Mucosa of stomach (tissue), 1 donor: Measurements from ENCODE around the gene GAP43.

Experiments used
- H3K27me3 ChIP-seq: one replicate; pipeline ENCODE4 v1.7.0; 2013; ENCODE audit warnings: mild to moderate bottlenecking, low read length; ENCODE audit not compliant: control insufficient read depth, insufficient read depth
- H3K36me3 ChIP-seq: one replicate; pipeline ENCODE4 v1.7.0; 2013; ENCODE audit warnings: low read length; ENCODE audit not compliant: control insufficient read depth, insufficient read depth
- H3K4me1 ChIP-seq: one replicate; pipeline ENCODE4 v1.7.0; 2013; ENCODE audit warnings: mild to moderate bottlenecking, low read length; ENCODE audit not compliant: control insufficient read depth, insufficient read depth
- H3K4me3 ChIP-seq: one replicate; pipeline ENCODE4 v1.7.0; 2013; ENCODE audit warnings: low read length
- H3K9ac ChIP-seq: one replicate; pipeline ENCODE4 v1.7.0; 2013; ENCODE audit warnings: mild to moderate bottlenecking, low read length, moderate library complexity
- H3K9me3 ChIP-seq: one replicate; pipeline ENCODE4 v1.7.0; 2013; ENCODE audit warnings: mild to moderate bottlenecking, low read length, moderate library complexity; ENCODE audit not compliant: control insufficient read depth
- donor health status: Pancreatic carcinoma.

The GAP43 gene, protein sequence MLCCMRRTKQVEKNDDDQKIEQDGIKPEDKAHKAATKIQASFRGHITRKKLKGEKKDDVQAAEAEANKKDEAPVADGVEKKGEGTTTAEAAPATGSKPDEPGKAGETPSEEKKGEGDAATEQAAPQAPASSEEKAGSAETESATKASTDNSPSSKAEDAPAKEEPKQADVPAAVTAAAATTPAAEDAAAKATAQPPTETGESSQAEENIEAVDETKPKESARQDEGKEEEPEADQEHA

GRCh38 chr3:115623044-115623868 is at the start of gene GAP43:
Gene GAP43 (plus strand): TSS chr3:115623510. CDS start chr3:115623690, 180 bp downstream.
- no peak within 1 kb of the TSS for H3K9ac ChIP-seq
- no peaks in the 10 kb centered on the region for H3K9me3 ChIP-seq
- no peaks in the 10 kb centered on the region for H3K4me1 ChIP-seq
- peaks cover 24% of the 10 kb centered on the region for H3K27me3 ChIP-seq
- H3K36me3 ChIP-seq: no peaks in the 10 kb centered on the region
- H3K4me3 ChIP-seq: no peak within 1 kb of the TSS

DNA sequence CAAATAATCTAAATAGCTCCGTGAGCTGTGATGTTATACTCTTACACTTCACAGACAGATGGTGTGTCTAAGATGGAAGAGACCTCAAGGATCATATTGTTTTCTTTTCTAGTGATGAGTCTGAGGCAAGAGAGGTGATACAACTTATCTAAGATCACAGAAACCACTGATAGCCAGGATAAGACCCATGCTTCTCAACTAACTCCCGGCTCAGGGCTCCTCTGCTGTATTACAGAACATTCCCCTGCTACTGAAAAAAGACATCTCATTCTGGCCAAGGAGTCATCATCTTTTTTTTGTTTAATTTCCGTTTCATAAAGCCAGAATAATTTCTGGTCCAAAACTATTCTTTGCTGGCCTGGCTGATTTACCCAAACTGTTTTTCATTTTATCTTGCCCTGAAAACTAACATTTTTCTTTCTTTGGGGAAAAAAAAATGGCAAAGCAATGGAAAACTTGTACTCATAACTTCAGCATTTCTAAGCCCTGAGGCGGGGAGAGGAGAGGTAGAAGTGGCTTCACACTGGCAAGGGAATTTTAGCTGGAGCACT is 46.9 kb upstream of the GAP43 start:
- Histone ChIP-seq H3K36me3 (no peaks in the 10 kb centered on the region), H3K4me3 (no peak overlapping the region), H3K9ac (no peak overlapping the region), H3K27me3 (no peaks in the 10 kb centered on the region), H3K4me1 (no peaks in the 10 kb centered on the region), H3K9me3 (no peaks in the 10 kb centered on the region)

GRCh38 chr3:115577000-115577399 is 46.3 kb upstream of the GAP43 start:
- no peaks in the 10 kb centered on the region for H3K27me3 ChIP-seq
- no peaks in the 10 kb centered on the region for H3K4me1 ChIP-seq
- no peak overlapping the region for H3K4me3 ChIP-seq
- H3K36me3 ChIP-seq: no peaks in the 10 kb centered on the region
- no peak overlapping the region for H3K9ac ChIP-seq
- no peaks in the 10 kb centered on the region for H3K9me3 ChIP-seq

- H3K36me3 ChIP-seq: no peaks in the 10 kb centered on the region
- H3K9me3 ChIP-seq: no peaks in the 10 kb centered on the region
- no peaks in the 10 kb centered on the region for H3K27me3 ChIP-seq
- no peaks in the 10 kb centered on the region for H3K4me1 ChIP-seq
- no peak overlapping the region for H3K9ac ChIP-seq
- H3K4me3 ChIP-seq: no peak overlapping the region
Observed at GRCh38 chr3:115578331-115578730, 45.0 kb upstream of the GAP43 start.

GRCh38 chr3:115580566-115580965 is 42.7 kb upstream of the GAP43 start:
- no peak overlapping the region for H3K4me3 ChIP-seq
- no peaks in the 10 kb centered on the region for H3K4me1 ChIP-seq
- no peaks in the 10 kb centered on the region for H3K36me3 ChIP-seq
- no peaks in the 10 kb centered on the region for H3K27me3 ChIP-seq
- H3K9me3 ChIP-seq: no peaks in the 10 kb centered on the region
- H3K9ac ChIP-seq: no peak overlapping the region

DNA sequence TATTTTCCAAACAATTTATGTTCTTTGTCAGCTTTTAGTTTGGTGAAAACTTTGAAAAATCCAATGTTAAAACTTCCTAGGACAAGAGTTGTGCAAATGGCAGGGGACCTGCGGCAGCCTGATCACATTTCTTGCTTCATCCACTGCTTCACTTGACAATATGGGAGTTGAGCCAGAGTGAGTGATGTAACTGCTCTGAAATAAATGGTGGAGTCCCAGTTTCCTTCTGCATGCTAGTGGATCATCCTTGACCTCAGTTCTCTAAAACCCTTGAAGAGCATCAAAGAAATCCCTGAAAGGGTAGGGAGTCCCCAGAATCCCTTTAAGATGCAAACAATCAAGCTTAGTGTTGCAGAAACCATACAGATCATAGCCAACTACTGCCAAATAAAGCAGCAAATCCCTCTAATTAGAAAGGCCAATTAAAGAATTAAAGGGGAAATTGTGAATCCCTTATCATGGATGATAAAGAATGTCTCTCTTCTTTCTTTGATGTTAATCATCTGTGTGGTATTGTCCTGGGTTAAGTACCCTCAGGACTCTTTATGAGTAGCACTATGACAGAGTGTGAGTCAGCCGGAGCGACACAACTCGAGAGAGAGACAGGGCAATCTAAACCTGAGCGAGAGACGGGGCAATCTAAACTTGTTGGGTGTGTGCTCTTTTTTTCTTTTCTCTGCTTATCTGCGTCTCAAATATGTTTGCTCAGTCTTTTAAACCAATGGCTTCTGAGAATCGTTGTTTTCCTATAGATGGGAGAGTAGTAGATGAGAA is 41.8 kb upstream of the GAP43 start:
- no peaks in the 10 kb centered on the region for H3K36me3 ChIP-seq

DNA sequence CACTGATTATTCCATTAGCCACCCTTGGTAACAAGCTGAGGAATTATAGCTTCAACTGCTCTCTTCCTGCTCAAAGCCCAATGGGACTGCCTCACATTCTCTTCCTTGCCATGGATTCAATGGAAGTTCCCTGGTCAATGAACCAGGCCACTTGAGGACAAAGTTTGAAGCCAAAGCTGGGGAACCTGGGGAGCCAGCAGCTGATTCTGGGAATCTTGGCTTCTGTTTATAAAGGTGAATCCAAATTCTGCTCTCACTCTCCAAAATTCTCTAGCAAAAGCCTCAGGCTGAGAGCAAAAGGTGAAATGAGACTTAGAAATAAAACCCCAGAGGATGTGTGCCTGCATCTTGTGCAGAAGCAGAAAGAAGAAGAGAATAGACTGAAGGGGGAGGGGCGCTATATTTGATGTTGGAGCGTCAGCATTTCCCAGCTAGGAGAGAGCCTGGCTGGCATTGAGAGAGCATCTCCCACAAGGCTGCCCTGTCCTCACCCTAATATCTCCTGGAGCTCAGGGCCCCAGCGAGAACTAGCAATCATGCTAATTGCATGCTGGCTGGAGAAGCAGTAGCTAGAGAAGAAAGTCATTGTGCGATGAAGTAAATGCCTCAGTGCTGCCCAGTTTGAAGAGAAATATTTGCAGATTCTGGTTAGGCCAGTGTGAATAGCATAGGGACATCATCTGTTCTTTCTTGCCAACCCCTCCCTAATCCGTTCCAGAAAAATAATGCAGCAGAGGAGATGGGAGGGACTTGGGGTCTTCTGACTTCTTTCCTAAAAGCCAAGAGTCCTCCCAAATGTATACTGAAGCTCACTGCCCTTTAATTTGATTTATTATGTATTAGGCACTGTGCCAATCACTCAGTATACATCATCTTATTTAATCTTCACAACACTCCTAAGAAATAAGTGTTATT is 34.9 kb upstream of the GAP43 start:
- no peaks in the 10 kb centered on the region for H3K27me3 ChIP-seq
- H3K9ac ChIP-seq: no peak overlapping the region
- H3K9me3 ChIP-seq: no peaks in the 10 kb centered on the region
- no peak overlapping the region for H3K4me3 ChIP-seq
- H3K36me3 ChIP-seq: no peaks in the 10 kb centered on the region
- no peaks in the 10 kb centered on the region for H3K4me1 ChIP-seq

More for the DNA sequence above, 41.8 kb upstream of the GAP43 start:
- Histone ChIP-seq H3K4me3 (no peak overlapping the region), H3K9ac (no peak overlapping the region), H3K4me1 (no peaks in the 10 kb centered on the region), H3K9me3 (no peaks in the 10 kb centered on the region), H3K27me3 (no peaks in the 10 kb centered on the region)

DNA sequence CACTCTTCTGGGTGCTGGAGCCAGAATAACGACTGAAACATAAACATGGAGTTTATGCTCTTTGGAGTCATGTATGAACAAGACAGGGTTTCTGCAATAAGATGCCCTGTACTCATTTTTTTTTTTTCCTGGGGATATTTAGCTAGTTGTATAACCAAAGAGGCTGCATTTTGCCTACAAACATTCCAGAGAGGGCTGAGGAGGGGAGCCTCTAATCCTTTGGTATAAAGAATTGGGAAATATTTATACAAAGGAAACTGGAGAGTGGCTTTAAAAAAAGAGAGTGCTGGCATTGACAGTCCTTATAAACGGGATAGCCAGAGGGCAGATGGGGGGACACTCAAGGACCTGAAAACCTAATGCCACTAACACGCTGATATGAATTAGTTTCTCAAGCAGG is 32.4 kb upstream of the GAP43 start:
- Histone ChIP-seq H3K4me3 (no peak overlapping the region), H3K9me3 (no peaks in the 10 kb centered on the region), H3K9ac (no peak overlapping the region), H3K4me1 (no peaks in the 10 kb centered on the region), H3K27me3 (no peaks in the 10 kb centered on the region), H3K36me3 (no peaks in the 10 kb centered on the region)

GRCh38 chr3:115595611-115596275 is 27.6 kb upstream of the GAP43 start:
- no peaks in the 10 kb centered on the region for H3K36me3 ChIP-seq
- no peak overlapping the region for H3K4me3 ChIP-seq
- no peaks in the 10 kb centered on the region for H3K9me3 ChIP-seq
- no peaks in the 10 kb centered on the region for H3K27me3 ChIP-seq
- H3K4me1 ChIP-seq: no peaks in the 10 kb centered on the region
- no peak overlapping the region for H3K9ac ChIP-seq

DNA sequence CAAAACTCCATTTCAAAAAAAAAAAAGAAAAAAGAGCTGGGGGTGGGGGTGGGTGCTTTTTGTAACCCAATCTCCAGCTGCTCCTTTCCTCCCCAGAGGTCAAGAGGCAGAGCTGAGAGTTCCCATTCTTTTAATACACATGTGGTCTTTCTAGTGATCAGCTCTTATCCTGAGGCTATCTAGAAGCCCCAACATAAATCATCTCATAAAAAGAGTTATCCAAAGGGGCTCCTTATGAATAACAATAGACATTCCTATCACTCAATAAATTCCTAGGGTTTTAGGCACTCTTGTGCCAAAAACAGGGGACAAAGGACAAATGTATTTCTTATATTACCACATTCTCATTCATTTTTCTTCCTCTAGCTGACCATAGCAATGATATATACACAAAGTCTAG is 25.1 kb upstream of the GAP43 start:
- H3K27me3 ChIP-seq: no peaks in the 10 kb centered on the region
- H3K4me1 ChIP-seq: no peaks in the 10 kb centered on the region
- no peaks in the 10 kb centered on the region for H3K9me3 ChIP-seq
- no peak overlapping the region for H3K4me3 ChIP-seq
- no peaks in the 10 kb centered on the region for H3K36me3 ChIP-seq
- H3K9ac ChIP-seq: no peak overlapping the region

DNA sequence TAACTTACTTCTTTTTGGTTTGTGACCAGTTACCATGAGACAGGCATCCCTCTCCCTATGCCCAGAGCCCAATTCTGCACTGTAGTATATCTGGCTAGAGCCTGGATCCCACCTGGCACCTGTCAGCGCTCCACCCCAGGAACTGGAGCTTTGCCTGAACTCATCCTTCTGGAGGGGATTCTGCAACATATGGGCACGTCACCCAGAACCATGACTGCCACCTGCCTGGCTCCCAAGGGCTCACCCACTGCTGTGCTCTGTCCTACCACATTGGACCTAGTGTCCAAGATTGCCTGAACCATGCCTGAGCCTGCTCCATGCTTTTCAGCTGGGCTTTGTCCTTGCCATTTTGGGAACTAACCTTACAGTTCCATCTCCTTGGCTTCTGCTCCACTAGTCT is 21.1 kb upstream of the GAP43 start:
- Histone ChIP-seq H3K9me3 (no peaks in the 10 kb centered on the region), H3K36me3 (no peaks in the 10 kb centered on the region), H3K4me1 (no peaks in the 10 kb centered on the region), H3K27me3 (no peaks in the 10 kb centered on the region), H3K4me3 (no peak overlapping the region), H3K9ac (no peak overlapping the region)
